MCF 10A (cell line): ENCODE measurements around the gene DCUN1D2. TPM values are rescaled to one million over a fixed set of nuclear protein-coding genes. Genes with fewer than 3 reads are reported as not detected.
"Not testable (repeated sequence)": the region's sequence is repeated elsewhere in the genome, so short reads cannot be mapped to it uniquely, and the experiment has no call there.

Experiments used
- BruUV-seq: library from RNA; stranded (reverse); fragments of 400-500 nt; replicated peaks from 2 replicates; lab custom pipeline; 2021; lab: Mats Ljungman, UMichigan
- CTCF ChIA-PET: fragments of 300-600 bp; sonication (Branson Sonifier 250); formaldehyde crosslinking; extraction: SDS; loops from one replicate; lab custom pipeline; 2021; ENCODE audit warnings: antibody characterized with exemption, inconsistent platforms; lab: Yijun Ruan, JAX
- POLR2A ChIA-PET: fragments of 300-600, 350-650 bp; sonication (Branson Sonifier 250); formaldehyde crosslinking; extraction: SDS; loops from one replicate; lab custom pipeline; 2020; ENCODE audit warnings: antibody characterized with exemption, inconsistent platforms; lab: Yijun Ruan, JAX
- DNase-seq: peaks from one replicate; pipeline ENCODE4 v3.0.0-alpha.2; 2018; ENCODE audit not compliant: unreplicated experiment
- H3K27ac Mint-ChIP-seq: one replicate; pipeline ENCODE4 v1.8.0; 2022; ENCODE audit warnings: mild to moderate bottlenecking, low read depth, mixed read lengths; ENCODE audit not compliant: unreplicated experiment
- H3K27me3 Mint-ChIP-seq: one replicate; pipeline ENCODE4 v1.8.0; 2022; ENCODE audit warnings: mixed read lengths; ENCODE audit not compliant: insufficient read depth, unreplicated experiment
- H3K36me3 Mint-ChIP-seq: one replicate; pipeline ENCODE4 v1.8.0; 2022; ENCODE audit warnings: mild to moderate bottlenecking, moderate library complexity, mixed read lengths; ENCODE audit not compliant: insufficient read depth, unreplicated experiment
- H3K4me1 Mint-ChIP-seq: one replicate; pipeline ENCODE4 v1.8.0; 2022; ENCODE audit warnings: mixed read lengths; ENCODE audit not compliant: insufficient read depth, unreplicated experiment
- H3K4me3 Mint-ChIP-seq: one replicate; pipeline ENCODE4 v1.8.0; 2022; ENCODE audit warnings: mild to moderate bottlenecking, moderate library complexity, mixed read lengths; ENCODE audit not compliant: unreplicated experiment
- H3K9me3 Mint-ChIP-seq: one replicate; pipeline ENCODE4 v1.8.0; 2022; ENCODE audit warnings: mixed read lengths; ENCODE audit not compliant: unreplicated experiment
- intact Hi-C: fragments of 100-400 bp; cut with micrococcal nuclease; formaldehyde crosslinking; loops from 2 replicates; pipeline ENCODE4 v1.14.1; 2022
- total RNA-seq: library from RNA; stranded (reverse); gene quantifications from 2 replicates; pipeline ENCODE4 v1.2.3, GENCODE V29; 2022
- TF ChIP-seq, protein P1 (sequence below): fragments of 200-600 bp; IDR thresholded peaks from one replicate; pipeline ENCODE4 v1.8.0; 2022; ENCODE audit warnings: antibody characterized with exemption, mild to moderate bottlenecking; ENCODE audit not compliant: unreplicated experiment

DCUN1D2 gene
- total RNA-seq, 1 experiment from 2014 or later, result 20.4 TPM

- POLR2A ChIA-PET, result no interaction called here
- no TSS peak for BruUV-seq
- CTCF ChIA-PET, result no interaction called here
- Mint-ChIP-seq H3K4me3 (no peak overlapping the region), H3K9me3 (peaks cover 7% of the 10 kb centered on the region), H3K4me1 (no peaks in the 10 kb centered on the region), H3K36me3 (no peaks in the 10 kb centered on the region), H3K27me3 (no peaks in the 10 kb centered on the region), H3K27ac (no peak overlapping the region)
- no peak for DNase-seq
- intact Hi-C loops, result no loop called here
- TF ChIP-seq, protein P1, sequence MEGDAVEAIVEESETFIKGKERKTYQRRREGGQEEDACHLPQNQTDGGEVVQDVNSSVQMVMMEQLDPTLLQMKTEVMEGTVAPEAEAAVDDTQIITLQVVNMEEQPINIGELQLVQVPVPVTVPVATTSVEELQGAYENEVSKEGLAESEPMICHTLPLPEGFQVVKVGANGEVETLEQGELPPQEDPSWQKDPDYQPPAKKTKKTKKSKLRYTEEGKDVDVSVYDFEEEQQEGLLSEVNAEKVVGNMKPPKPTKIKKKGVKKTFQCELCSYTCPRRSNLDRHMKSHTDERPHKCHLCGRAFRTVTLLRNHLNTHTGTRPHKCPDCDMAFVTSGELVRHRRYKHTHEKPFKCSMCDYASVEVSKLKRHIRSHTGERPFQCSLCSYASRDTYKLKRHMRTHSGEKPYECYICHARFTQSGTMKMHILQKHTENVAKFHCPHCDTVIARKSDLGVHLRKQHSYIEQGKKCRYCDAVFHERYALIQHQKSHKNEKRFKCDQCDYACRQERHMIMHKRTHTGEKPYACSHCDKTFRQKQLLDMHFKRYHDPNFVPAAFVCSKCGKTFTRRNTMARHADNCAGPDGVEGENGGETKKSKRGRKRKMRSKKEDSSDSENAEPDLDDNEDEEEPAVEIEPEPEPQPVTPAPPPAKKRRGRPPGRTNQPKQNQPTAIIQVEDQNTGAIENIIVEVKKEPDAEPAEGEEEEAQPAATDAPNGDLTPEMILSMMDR, result no peak
Observed at GRCh38 chr13:113442985-113443362, 47.5 kb downstream of the DCUN1D2 start.

- CTCF ChIA-PET, result no interaction called here
Observed at GRCh38 chr13:113442354-113442984, 48.0 kb downstream of the DCUN1D2 start.

GRCh38 chr13:113441661-113442060, 48.9 kb downstream of the DCUN1D2 start:
- Mint-ChIP-seq H3K36me3 (no peaks in the 10 kb centered on the region), H3K27ac (no peak overlapping the region), H3K4me1 (no peaks in the 10 kb centered on the region), H3K9me3 (peaks cover 7% of the 10 kb centered on the region), H3K4me3 (no peak overlapping the region), H3K27me3 (no peaks in the 10 kb centered on the region)
- no peak for DNase-seq
- intact Hi-C loops, result no loop called here
- ChIA-PET CTCF (interaction anchor here (0.6 to 0.7 kb wide), 2 partner anchors 17 to 122 kb away, joined by 3 to 4 read pairs; no protein-coding TSS in a partner anchor), POLR2A (no interaction called here)
- no TSS peak for BruUV-seq
- TF ChIP-seq, protein P1, result no peak

More at GRCh38 chr13:113442354-113442984, 48.0 kb downstream of the DCUN1D2 start:
- Mint-ChIP-seq H3K4me1 (no peaks in the 10 kb centered on the region), H3K27me3 (no peaks in the 10 kb centered on the region), H3K36me3 (no peaks in the 10 kb centered on the region), H3K4me3 (no peak overlapping the region), H3K27ac (no peak overlapping the region), H3K9me3 (peaks cover 7% of the 10 kb centered on the region)
- TF ChIP-seq, protein P1, result no peak
- intact Hi-C loops, result no loop called here
- no peak for DNase-seq
- POLR2A ChIA-PET, result no interaction called here
- no TSS peak for BruUV-seq

DNA sequence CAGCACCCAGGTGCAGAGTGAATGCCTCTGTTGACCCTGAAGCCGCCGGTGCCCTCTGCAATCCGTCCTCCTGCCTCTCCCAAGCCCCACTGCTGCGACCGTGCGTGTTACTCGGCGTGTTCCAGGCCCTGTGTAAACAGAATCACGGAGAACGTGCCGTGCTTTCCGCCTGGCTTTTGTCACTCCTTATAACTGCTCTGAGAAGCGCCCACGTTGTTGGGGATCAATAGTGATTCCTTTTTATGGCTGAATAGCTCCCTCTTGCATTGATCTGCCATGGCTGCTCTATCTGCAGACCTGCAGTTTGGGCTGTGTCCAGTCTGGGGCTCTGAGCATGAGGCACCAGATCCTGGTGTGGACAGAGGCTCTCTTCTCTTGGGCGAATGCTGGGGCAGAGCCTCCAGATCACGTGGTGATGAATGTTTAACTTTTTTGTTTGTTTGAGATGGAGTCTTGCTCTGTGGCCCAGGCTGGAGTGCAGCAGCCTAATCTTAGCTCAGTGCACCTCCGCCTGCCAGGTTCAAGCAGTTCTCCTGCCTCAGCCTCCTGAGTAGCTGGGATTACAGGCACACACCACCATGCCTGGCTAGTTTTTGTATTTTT, 53.0 kb downstream of the DCUN1D2 start:
- TF ChIP-seq, protein P1, result no peak
- intact Hi-C loops, result no loop called here
- H3K36me3 Mint-ChIP-seq, result no peaks in the 10 kb centered on the region
- no peaks in the 10 kb centered on the region for H3K27me3 Mint-ChIP-seq
- no peak for DNase-seq
- H3K9me3 Mint-ChIP-seq, result peaks cover 2% of the 10 kb centered on the region
- H3K4me1 Mint-ChIP-seq, result no peaks in the 10 kb centered on the region
- H3K4me3 Mint-ChIP-seq, result no peak overlapping the region
- ChIA-PET CTCF (no interaction called here), POLR2A (no interaction called here)
- no peak overlapping the region for H3K27ac Mint-ChIP-seq
- BruUV-seq, result no TSS peak

- H3K9me3 Mint-ChIP-seq, H3K4me1 Mint-ChIP-seq, H3K4me3 Mint-ChIP-seq, DNase-seq, POLR2A ChIA-PET, CTCF ChIA-PET, BruUV-seq, H3K27me3 Mint-ChIP-seq, H3K27ac Mint-ChIP-seq, intact Hi-C loops, H3K36me3 Mint-ChIP-seq: not testable (repeated sequence)
Observed at GRCh38 chr13:113436866-113437265, 53.6 kb downstream of the DCUN1D2 start.

DNA sequence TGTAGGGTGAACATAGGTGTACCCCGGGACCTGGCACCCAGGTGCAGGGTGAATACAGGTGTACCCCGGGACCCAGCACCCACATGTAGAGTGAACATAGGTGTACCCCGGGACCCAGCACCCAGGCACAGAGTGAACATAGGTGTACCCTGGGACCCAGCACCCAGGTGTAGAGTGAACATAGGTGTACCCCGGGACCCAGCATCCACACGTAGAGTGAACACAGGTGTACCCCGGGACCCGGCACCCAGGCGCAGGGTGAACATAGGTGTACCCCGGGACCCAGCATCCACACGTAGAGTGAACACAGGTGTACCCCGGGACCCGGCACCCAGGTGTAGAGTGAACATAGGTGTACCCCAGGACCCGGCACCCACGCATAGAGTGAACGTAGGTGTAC, 54.6 kb downstream of the DCUN1D2 start:
- POLR2A ChIA-PET, BruUV-seq, H3K4me3 Mint-ChIP-seq, H3K36me3 Mint-ChIP-seq, intact Hi-C loops, H3K4me1 Mint-ChIP-seq, H3K27ac Mint-ChIP-seq, DNase-seq, CTCF ChIA-PET, H3K9me3 Mint-ChIP-seq, H3K27me3 Mint-ChIP-seq: not testable (repeated sequence)
